Measurements from ENCODE around the gene TANGO2. TPM values are rescaled to one million over a fixed set of nuclear protein-coding genes. Genes with fewer than 3 reads are reported as not detected.

TANGO2 gene
- polyA plus RNA-seq, 1 donor from 2014 or later = 12.7 TPM

- H3K27me3 ChIP-seq (ENCODE audit: insufficient read depth, low read depth, low read length) = no peaks in the 10 kb centered on the region
- no peak overlapping the region for H2AFZ ChIP-seq (ENCODE audit: low read depth, low read length)
- H3K36me3 ChIP-seq (ENCODE audit: insufficient read depth, low read length) = no peaks in the 10 kb centered on the region
- no peaks in the 10 kb centered on the region for H3F3A ChIP-seq (ENCODE audit: insufficient read depth, low read length, poor library complexity, severe bottlenecking)
- no peak overlapping the region for H3K27ac ChIP-seq (ENCODE audit: low read length)
- TF ChIP-seq MXI1 (conservative IDR thresholded peaks at IDR 0.05; ENCODE audit: poor library complexity, severe bottlenecking) (no peak), RAD21 (conservative IDR thresholded peaks at IDR 0.05) (no peak), EP300 (conservative IDR thresholded peaks at IDR 0.05; ENCODE audit: poor library complexity, severe bottlenecking) (no peak), TAF1 (IDR thresholded peaks at IDR 0.05; ENCODE audit: low read depth) (no peak), POLR2AphosphoS5 (IDR thresholded peaks at IDR 0.05) (no peak), EZH2 (IDR thresholded peaks at IDR 0.05; ENCODE audit: borderline replicate concordance, insufficient read depth, low read length, poor library complexity, severe bottlenecking) (no peak), SMC3 (conservative IDR thresholded peaks at IDR 0.05; ENCODE audit: poor library complexity) (no peak)
- TF ChIP-seq, protein P1, sequence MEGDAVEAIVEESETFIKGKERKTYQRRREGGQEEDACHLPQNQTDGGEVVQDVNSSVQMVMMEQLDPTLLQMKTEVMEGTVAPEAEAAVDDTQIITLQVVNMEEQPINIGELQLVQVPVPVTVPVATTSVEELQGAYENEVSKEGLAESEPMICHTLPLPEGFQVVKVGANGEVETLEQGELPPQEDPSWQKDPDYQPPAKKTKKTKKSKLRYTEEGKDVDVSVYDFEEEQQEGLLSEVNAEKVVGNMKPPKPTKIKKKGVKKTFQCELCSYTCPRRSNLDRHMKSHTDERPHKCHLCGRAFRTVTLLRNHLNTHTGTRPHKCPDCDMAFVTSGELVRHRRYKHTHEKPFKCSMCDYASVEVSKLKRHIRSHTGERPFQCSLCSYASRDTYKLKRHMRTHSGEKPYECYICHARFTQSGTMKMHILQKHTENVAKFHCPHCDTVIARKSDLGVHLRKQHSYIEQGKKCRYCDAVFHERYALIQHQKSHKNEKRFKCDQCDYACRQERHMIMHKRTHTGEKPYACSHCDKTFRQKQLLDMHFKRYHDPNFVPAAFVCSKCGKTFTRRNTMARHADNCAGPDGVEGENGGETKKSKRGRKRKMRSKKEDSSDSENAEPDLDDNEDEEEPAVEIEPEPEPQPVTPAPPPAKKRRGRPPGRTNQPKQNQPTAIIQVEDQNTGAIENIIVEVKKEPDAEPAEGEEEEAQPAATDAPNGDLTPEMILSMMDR (IDR thresholded peaks at IDR 0.05; ENCODE audit: poor library complexity, severe bottlenecking) = no peak
- TF ChIP-seq, protein P2, sequence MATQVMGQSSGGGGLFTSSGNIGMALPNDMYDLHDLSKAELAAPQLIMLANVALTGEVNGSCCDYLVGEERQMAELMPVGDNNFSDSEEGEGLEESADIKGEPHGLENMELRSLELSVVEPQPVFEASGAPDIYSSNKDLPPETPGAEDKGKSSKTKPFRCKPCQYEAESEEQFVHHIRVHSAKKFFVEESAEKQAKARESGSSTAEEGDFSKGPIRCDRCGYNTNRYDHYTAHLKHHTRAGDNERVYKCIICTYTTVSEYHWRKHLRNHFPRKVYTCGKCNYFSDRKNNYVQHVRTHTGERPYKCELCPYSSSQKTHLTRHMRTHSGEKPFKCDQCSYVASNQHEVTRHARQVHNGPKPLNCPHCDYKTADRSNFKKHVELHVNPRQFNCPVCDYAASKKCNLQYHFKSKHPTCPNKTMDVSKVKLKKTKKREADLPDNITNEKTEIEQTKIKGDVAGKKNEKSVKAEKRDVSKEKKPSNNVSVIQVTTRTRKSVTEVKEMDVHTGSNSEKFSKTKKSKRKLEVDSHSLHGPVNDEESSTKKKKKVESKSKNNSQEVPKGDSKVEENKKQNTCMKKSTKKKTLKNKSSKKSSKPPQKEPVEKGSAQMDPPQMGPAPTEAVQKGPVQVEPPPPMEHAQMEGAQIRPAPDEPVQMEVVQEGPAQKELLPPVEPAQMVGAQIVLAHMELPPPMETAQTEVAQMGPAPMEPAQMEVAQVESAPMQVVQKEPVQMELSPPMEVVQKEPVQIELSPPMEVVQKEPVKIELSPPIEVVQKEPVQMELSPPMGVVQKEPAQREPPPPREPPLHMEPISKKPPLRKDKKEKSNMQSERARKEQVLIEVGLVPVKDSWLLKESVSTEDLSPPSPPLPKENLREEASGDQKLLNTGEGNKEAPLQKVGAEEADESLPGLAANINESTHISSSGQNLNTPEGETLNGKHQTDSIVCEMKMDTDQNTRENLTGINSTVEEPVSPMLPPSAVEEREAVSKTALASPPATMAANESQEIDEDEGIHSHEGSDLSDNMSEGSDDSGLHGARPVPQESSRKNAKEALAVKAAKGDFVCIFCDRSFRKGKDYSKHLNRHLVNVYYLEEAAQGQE (IDR thresholded peaks at IDR 0.05; ENCODE audit: borderline replicate concordance) = no peak
- no peak overlapping the region for H3K9ac ChIP-seq (ENCODE audit: low read length)
- no peak overlapping the region for H3K4me3 ChIP-seq (ENCODE audit: low read length)
- H3K9me2 ChIP-seq (ENCODE audit: insufficient read depth, low read length) = no peaks in the 10 kb centered on the region
- H3K9me3 ChIP-seq (ENCODE audit: low read length) = peaks cover 9% of the 10 kb centered on the region
- H3K4me2 ChIP-seq (ENCODE audit: low read length) = no peak overlapping the region
- no peaks in the 10 kb centered on the region for H3K79me2 ChIP-seq (replicated peaks; ENCODE audit: insufficient read depth, low read length)
- H4K20me1 ChIP-seq (ENCODE audit: insufficient read depth) = no peaks in the 10 kb centered on the region
Measured at GRCh38 chr22:20008221-20008995, 12.5 kb upstream of the TANGO2 start.

DNA sequence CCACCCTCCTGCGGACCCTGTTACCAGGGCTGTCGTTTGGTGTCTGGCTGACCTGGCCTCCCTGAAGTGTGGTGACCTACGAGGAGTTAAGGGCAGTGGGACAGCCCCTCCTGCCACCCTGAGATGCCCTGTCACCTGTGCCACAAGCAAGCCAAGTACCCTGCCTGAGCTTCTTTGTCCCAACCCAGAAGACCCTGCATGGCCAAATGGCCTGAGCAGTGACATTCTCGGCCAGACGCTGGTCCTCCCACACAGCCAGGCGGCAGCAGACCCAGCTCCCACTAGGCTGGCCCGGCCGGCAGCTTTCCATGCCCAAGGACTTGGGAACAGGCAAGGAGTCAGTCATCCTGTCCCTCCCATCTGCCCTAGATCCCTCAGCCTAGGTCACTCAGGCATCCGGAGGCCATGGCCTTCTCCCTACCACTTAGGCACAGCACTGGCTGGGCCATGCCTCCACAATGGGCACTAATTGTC is 11.9 kb upstream of the TANGO2 start:
- peaks cover 9% of the 10 kb centered on the region for H3K9me3 ChIP-seq (ENCODE audit: low read length)
- H2AFZ ChIP-seq (ENCODE audit: low read depth, low read length) = no peak overlapping the region
- H3F3A ChIP-seq (ENCODE audit: insufficient read depth, low read length, poor library complexity, severe bottlenecking) = no peaks in the 10 kb centered on the region
- H3K9ac ChIP-seq (ENCODE audit: low read length) = no peak overlapping the region
- no peaks in the 10 kb centered on the region for H3K9me2 ChIP-seq (ENCODE audit: insufficient read depth, low read length)
- H3K36me3 ChIP-seq (ENCODE audit: insufficient read depth, low read length) = no peaks in the 10 kb centered on the region
- no peaks in the 10 kb centered on the region for H3K27me3 ChIP-seq (ENCODE audit: insufficient read depth, low read depth, low read length)
- H3K4me2 ChIP-seq (ENCODE audit: low read length) = no peak overlapping the region
- TF ChIP-seq RAD21 (conservative IDR thresholded peaks at IDR 0.05) = no peak
- no peak for TF ChIP-seq POLR2AphosphoS5 (IDR thresholded peaks at IDR 0.05)
- TF ChIP-seq MXI1 (conservative IDR thresholded peaks at IDR 0.05; ENCODE audit: poor library complexity, severe bottlenecking) = no peak
- no peak for TF ChIP-seq TAF1 (IDR thresholded peaks at IDR 0.05; ENCODE audit: low read depth)
- TF ChIP-seq SMC3 (conservative IDR thresholded peaks at IDR 0.05; ENCODE audit: poor library complexity) = no peak
- TF ChIP-seq EZH2 (IDR thresholded peaks at IDR 0.05; ENCODE audit: borderline replicate concordance, insufficient read depth, low read length, poor library complexity, severe bottlenecking) = no peak
- TF ChIP-seq, protein P2 (IDR thresholded peaks at IDR 0.05; ENCODE audit: borderline replicate concordance) = no peak
- no peak for TF ChIP-seq EP300 (conservative IDR thresholded peaks at IDR 0.05; ENCODE audit: poor library complexity, severe bottlenecking)
- TF ChIP-seq, protein P1 (IDR thresholded peaks at IDR 0.05; ENCODE audit: poor library complexity, severe bottlenecking) = no peak
- H4K20me1 ChIP-seq (ENCODE audit: insufficient read depth) = no peaks in the 10 kb centered on the region
- no peak overlapping the region for H3K27ac ChIP-seq (ENCODE audit: low read length)
- no peaks in the 10 kb centered on the region for H3K79me2 ChIP-seq (replicated peaks; ENCODE audit: insufficient read depth, low read length)
- H3K4me3 ChIP-seq (ENCODE audit: low read length) = no peak overlapping the region

All from neural cell (in vitro differentiated cells).